ENCODE results near the gene ASB18. TPM values are rescaled to one million over a fixed set of nuclear protein-coding genes. Genes with fewer than 3 reads are reported as not detected.

Gene ASB18
- total RNA-seq, 2 donors from 2014 or later, result not detected

GRCh38 chr2:236229186-236229585 is 35.0 kb downstream of the ASB18 start:
- H3K27me3 Mint-ChIP-seq (ENCODE audit: low read depth), result peaks cover under 1% of the 10 kb centered on the region
- H3K9me3 Mint-ChIP-seq, result peaks cover 6 to 14% of the 10 kb centered on the region in 2 donors
- peaks cover 2 to 6% of the 10 kb centered on the region in 2 donors for H3K36me3 Mint-ChIP-seq (ENCODE audit: insufficient read depth in 2 of 2)
- no peaks in the 10 kb centered on the region for H3K4me1 Mint-ChIP-seq (ENCODE audit: low read depth)
- no peak for DNase-seq
- H3K27ac Mint-ChIP-seq, result no peak overlapping the region
- H3K4me3 Mint-ChIP-seq, result no peak overlapping the region
- ATAC-seq (replicated peaks in 1 of 2), result no peak

GRCh38 chr2:236223675-236224074 is 40.5 kb downstream of the ASB18 start:
- peaks cover 5% of the 10 kb centered on the region for H3K27me3 Mint-ChIP-seq (ENCODE audit: low read depth)
- no peak overlapping the region for H3K4me3 Mint-ChIP-seq
- H3K27ac Mint-ChIP-seq, result no peak overlapping the region
- ATAC-seq (replicated peaks in 1 of 2) (no peak), DNase-seq (no peak)
- H3K36me3 Mint-ChIP-seq (ENCODE audit: insufficient read depth in 2 of 2), result peaks cover 0 to 1% of the 10 kb centered on the region in 2 donors
- no peaks in the 10 kb centered on the region for H3K4me1 Mint-ChIP-seq (ENCODE audit: low read depth)
- peaks cover 0 to 9% of the 10 kb centered on the region in 2 donors for H3K9me3 Mint-ChIP-seq

- Mint-ChIP-seq H3K4me1 (ENCODE audit: low read depth) (no peaks in the 10 kb centered on the region), H3K27me3 (ENCODE audit: low read depth) (peaks cover 9% of the 10 kb centered on the region), H3K36me3 (ENCODE audit: insufficient read depth in 2 of 2) (peaks cover 0 to 1% of the 10 kb centered on the region in 2 donors), H3K9me3 (peaks cover 0 to 3% of the 10 kb centered on the region in 2 donors), H3K4me3 (no peak overlapping the region), H3K27ac (no peak overlapping the region)
- no peak for DNase-seq
- no peak for ATAC-seq (replicated peaks in 1 of 2)
These were observed 42.4 kb downstream of the ASB18 start for GRCh38 chr2:236221798-236222197.

GRCh38 chr2:236219411-236219810 is 44.8 kb downstream of the ASB18 start:
- H3K4me1 Mint-ChIP-seq (ENCODE audit: low read depth), result no peaks in the 10 kb centered on the region
- no peak overlapping the region for H3K4me3 Mint-ChIP-seq
- no peak overlapping the region for H3K27ac Mint-ChIP-seq
- peaks cover 0 to 3% of the 10 kb centered on the region in 2 donors for H3K9me3 Mint-ChIP-seq
- H3K27me3 Mint-ChIP-seq (ENCODE audit: low read depth), result peaks cover 23% of the 10 kb centered on the region
- no peaks in the 10 kb centered on the region for H3K36me3 Mint-ChIP-seq (ENCODE audit: insufficient read depth in 2 of 2)
- ATAC-seq (replicated peaks in 1 of 2), result no peak
- DNase-seq, result no peak

- DNase-seq (no peak), ATAC-seq (replicated peaks in 1 of 2) (no peak)
- no peak overlapping the region for H3K27ac Mint-ChIP-seq
- no peaks in the 10 kb centered on the region for H3K4me1 Mint-ChIP-seq (ENCODE audit: low read depth)
- H3K27me3 Mint-ChIP-seq (ENCODE audit: low read depth), result peaks cover 32% of the 10 kb centered on the region
- H3K36me3 Mint-ChIP-seq (ENCODE audit: insufficient read depth in 2 of 2), result no peaks in the 10 kb centered on the region
- no peaks in the 10 kb centered on the region for H3K9me3 Mint-ChIP-seq
- no peak overlapping the region for H3K4me3 Mint-ChIP-seq
These were observed 46.3 kb downstream of the ASB18 start for GRCh38 chr2:236217926-236218325.

- no peak overlapping the region for H3K27ac Mint-ChIP-seq
- H3K4me1 Mint-ChIP-seq (ENCODE audit: low read depth), result no peaks in the 10 kb centered on the region
- DNase-seq (no peak), ATAC-seq (replicated peaks in 1 of 2) (no peak)
- H3K9me3 Mint-ChIP-seq, result no peaks in the 10 kb centered on the region
- no peaks in the 10 kb centered on the region for H3K36me3 Mint-ChIP-seq (ENCODE audit: insufficient read depth in 2 of 2)
- peaks cover 31% of the 10 kb centered on the region for H3K27me3 Mint-ChIP-seq (ENCODE audit: low read depth)
- no peak overlapping the region for H3K4me3 Mint-ChIP-seq
These were observed 47.5 kb downstream of the ASB18 start for GRCh38 chr2:236216711-236217110.

- ATAC-seq (replicated peaks in 1 of 2), result no peak
- H3K9me3 Mint-ChIP-seq, result no peaks in the 10 kb centered on the region
- H3K27ac Mint-ChIP-seq, result no peak overlapping the region
- H3K36me3 Mint-ChIP-seq (ENCODE audit: insufficient read depth in 2 of 2), result no peaks in the 10 kb centered on the region
- H3K27me3 Mint-ChIP-seq (ENCODE audit: low read depth), result peaks cover 27% of the 10 kb centered on the region
- no peak overlapping the region for H3K4me3 Mint-ChIP-seq
- no peaks in the 10 kb centered on the region for H3K4me1 Mint-ChIP-seq (ENCODE audit: low read depth)
- no peak for DNase-seq
These were observed 48.4 kb downstream of the ASB18 start for GRCh38 chr2:236215761-236216333.

GRCh38 chr2:236215196-236215595 is 49.0 kb downstream of the ASB18 start:
- no peaks in the 10 kb centered on the region for H3K36me3 Mint-ChIP-seq (ENCODE audit: insufficient read depth in 2 of 2)
- ATAC-seq (replicated peaks in 1 of 2) (no peak), DNase-seq (no peak)
- no peak overlapping the region for H3K4me3 Mint-ChIP-seq
- H3K27me3 Mint-ChIP-seq (ENCODE audit: low read depth), result peaks cover 27% of the 10 kb centered on the region
- no peaks in the 10 kb centered on the region for H3K4me1 Mint-ChIP-seq (ENCODE audit: low read depth)
- H3K9me3 Mint-ChIP-seq, result no peaks in the 10 kb centered on the region
- H3K27ac Mint-ChIP-seq, result no peak overlapping the region

GRCh38 chr2:236214376-236214995 is 49.7 kb downstream of the ASB18 start:
- peaks cover 32% of the 10 kb centered on the region for H3K27me3 Mint-ChIP-seq (ENCODE audit: low read depth)
- H3K36me3 Mint-ChIP-seq (ENCODE audit: insufficient read depth in 2 of 2), result no peaks in the 10 kb centered on the region
- H3K4me1 Mint-ChIP-seq (ENCODE audit: low read depth), result no peaks in the 10 kb centered on the region
- H3K9me3 Mint-ChIP-seq, result no peaks in the 10 kb centered on the region
- no peak overlapping the region for H3K4me3 Mint-ChIP-seq
- DNase-seq (no peak), ATAC-seq (replicated peaks in 1 of 2) (no peak)
- no peak overlapping the region for H3K27ac Mint-ChIP-seq

- Mint-ChIP-seq H3K4me3 (no peak overlapping the region), H3K4me1 (ENCODE audit: low read depth) (no peaks in the 10 kb centered on the region), H3K9me3 (peaks cover 0 to 2% of the 10 kb centered on the region in 2 donors), H3K27me3 (ENCODE audit: low read depth) (peaks cover 24% of the 10 kb centered on the region), H3K36me3 (ENCODE audit: insufficient read depth in 2 of 2) (peaks cover 0 to 2% of the 10 kb centered on the region in 2 donors), H3K27ac (no peak overlapping the region)
- DNase-seq, result no peak
- ATAC-seq (replicated peaks in 1 of 2), result no peak
These were observed 52.9 kb downstream of the ASB18 start for GRCh38 chr2:236211296-236211695.

GRCh38 chr2:236210536-236210935 is 53.7 kb downstream of the ASB18 start:
- no peaks in the 10 kb centered on the region for H3K4me1 Mint-ChIP-seq (ENCODE audit: low read depth)
- H3K9me3 Mint-ChIP-seq, result peaks cover 0 to 2% of the 10 kb centered on the region in 2 donors
- no peak for ATAC-seq (replicated peaks in 1 of 2)
- peaks cover 0 to 2% of the 10 kb centered on the region in 2 donors for H3K36me3 Mint-ChIP-seq (ENCODE audit: insufficient read depth in 2 of 2)
- no peak overlapping the region for H3K4me3 Mint-ChIP-seq
- no peak for DNase-seq
- no peak overlapping the region for H3K27ac Mint-ChIP-seq
- H3K27me3 Mint-ChIP-seq (ENCODE audit: low read depth), result peaks cover 17% of the 10 kb centered on the region

- Mint-ChIP-seq H3K9me3 (peaks cover 0 to 2% of the 10 kb centered on the region in 2 donors), H3K4me1 (ENCODE audit: low read depth) (no peaks in the 10 kb centered on the region), H3K27me3 (ENCODE audit: low read depth) (peaks cover 15% of the 10 kb centered on the region), H3K36me3 (ENCODE audit: insufficient read depth in 2 of 2) (peaks cover 0 to 2% of the 10 kb centered on the region in 2 donors), H3K4me3 (no peak overlapping the region), H3K27ac (no peak overlapping the region)
- DNase-seq (no peak), ATAC-seq (replicated peaks in 1 of 2) (no peak)
These were observed 54.2 kb downstream of the ASB18 start for GRCh38 chr2:236209996-236210395.

- H3K27ac Mint-ChIP-seq, result no peak overlapping the region
- peaks cover 15% of the 10 kb centered on the region for H3K27me3 Mint-ChIP-seq (ENCODE audit: low read depth)
- H3K4me1 Mint-ChIP-seq (ENCODE audit: low read depth), result no peaks in the 10 kb centered on the region
- H3K36me3 Mint-ChIP-seq (ENCODE audit: insufficient read depth in 2 of 2), result peaks cover 0 to 2% of the 10 kb centered on the region in 2 donors
- H3K4me3 Mint-ChIP-seq, result no peak overlapping the region
- DNase-seq, result no peak
- peaks cover 0 to 2% of the 10 kb centered on the region in 2 donors for H3K9me3 Mint-ChIP-seq
- no peak for ATAC-seq (replicated peaks in 1 of 2)
These were observed 54.7 kb downstream of the ASB18 start for GRCh38 chr2:236209535-236209934.
